B cell (primary cell): Measurements from ENCODE around the gene PPP1R13B. TPM values are rescaled to one million over a fixed set of nuclear protein-coding genes. Genes with fewer than 3 reads are reported as not detected.

Experiments
- ATAC-seq: fragments of 200-7000 bp; cut with Tn5 transposase; one replicate; pipeline ENCODE4 v1.10.0; 2021; ENCODE audit warnings: low read depth, mild to moderate bottlenecking, moderate number of reproducible peaks, moderate library complexity
- CTCF ChIA-PET: fragments of 350-600 bp; sonication (Branson Sonifier 250); formaldehyde crosslinking; loops from one replicate; lab custom pipeline; 2021; ENCODE audit warnings: antibody characterized with exemption, inconsistent platforms; lab: Charles Lee
- POLR2A ChIA-PET: fragments of 350-600 bp; sonication (Branson Sonifier 250); formaldehyde crosslinking; loops from one replicate; lab custom pipeline; 2021; ENCODE audit warnings: antibody characterized with exemption; lab: Charles Lee
- DNase-seq: peaks from one replicate; pipeline ENCODE4 v3.0.0; 2013
- H2AFZ ChIP-seq: 2 replicates; pipeline ENCODE4 v1.6.1; 2012; ENCODE audit warnings: mild to moderate bottlenecking, low read depth, low read length; ENCODE audit not compliant: insufficient read depth, poor library complexity, severe bottlenecking
- H3K27ac ChIP-seq, 2 donors: 1 replicate in 1 of 2; 2 replicates in 1 of 2; pipeline ENCODE4 v1.5.1; 2012 to 2013; ENCODE audit warnings: low read length in 2 of 2, mild to moderate bottlenecking in 2 of 2, moderate library complexity in 1 of 2
- H3K27me3 ChIP-seq, 4 experiments: fragments of 200-600 bp in 1 of 4; sonication (generic) in 1 of 4; replicated peaks in 1 of 4; 1 replicate in 2 of 4; 2 replicates in 2 of 4; pipeline versions ENCODE4 v1.6.1 to v1.7.0; 2013 to 2016; ENCODE audit warnings: low read length in 3 of 4, mild to moderate bottlenecking in 2 of 4, mixed read lengths in 1 of 4, moderate library complexity in 1 of 4; ENCODE audit not compliant: insufficient read depth in 4 of 4, control insufficient read depth in 3 of 4; ENCODE audit errors: control extremely low read depth in 1 of 4
- H3K36me3 ChIP-seq, 2 experiments: replicated peaks in 1 of 2; 1 replicate in 1 of 2; 2 replicates in 1 of 2; pipeline versions ENCODE4 v1.6.1 to v1.7.1; 2013; ENCODE audit warnings: low read length in 1 of 2; ENCODE audit not compliant: insufficient read depth in 2 of 2, control insufficient read depth in 1 of 2; ENCODE audit errors: control extremely low read depth in 1 of 2, extremely low read depth in 1 of 2
- H3K4me1 ChIP-seq, 2 donors: fragments of 200-600 bp in 1 of 2; sonication (generic) in 1 of 2; 1 replicate in 1 of 2; 2 replicates in 1 of 2; pipeline versions ENCODE4 v1.5.1 to v1.6.1; 2013 to 2017; ENCODE audit warnings: low read length in 2 of 2; ENCODE audit not compliant: control insufficient read depth in 2 of 2, insufficient read depth in 2 of 2
- H3K4me2 ChIP-seq: replicated peaks from 2 replicates; pipeline ENCODE3; 2012; ENCODE audit warnings: mild to moderate bottlenecking, low read depth, low read length; ENCODE audit not compliant: poor library complexity, severe bottlenecking
- H3K4me3 ChIP-seq, 5 experiments: fragments of 200-600 bp in 1 of 5; sonication (generic) in 1 of 5; 1 replicate in 3 of 5; 2 replicates in 2 of 5; pipeline versions ENCODE4 v1.5.1 to v1.7.0; 2011 to 2016; ENCODE audit warnings: low read length in 4 of 5, mild to moderate bottlenecking in 4 of 5, low read depth in 2 of 5, control low read depth in 1 of 5, moderate library complexity in 1 of 5; ENCODE audit not compliant: insufficient read depth in 1 of 5; ENCODE audit errors: control extremely low read depth in 1 of 5, extremely low read depth in 1 of 5
- H3K79me2 ChIP-seq: fragments of 200-600 bp; sonication (generic); one replicate; pipeline ENCODE4 v1.6.0; 2016; ENCODE audit warnings: low read length; ENCODE audit not compliant: control insufficient read depth, insufficient read depth
- H3K9ac ChIP-seq: fragments of 200-600 bp; sonication (generic); 2 replicates; pipeline ENCODE4 v1.6.1; 2017; ENCODE audit warnings: mild to moderate bottlenecking, low read length, moderate library complexity
- H3K9me3 ChIP-seq, 3 donors: one replicate each; pipeline versions ENCODE4 v1.6.1 to v1.7.1; 2013; ENCODE audit warnings: low read length in 2 of 3; ENCODE audit not compliant: control insufficient read depth in 2 of 3, insufficient read depth in 1 of 3; ENCODE audit errors: control extremely low read depth in 1 of 3
- H4K20me1 ChIP-seq: 2 replicates; pipeline ENCODE4 v1.6.0; 2012; ENCODE audit warnings: mild to moderate bottlenecking, low read length; ENCODE audit not compliant: insufficient read depth, control insufficient read depth, poor library complexity, severe bottlenecking
- H3K27ac Mint-ChIP-seq: one replicate; pipeline ENCODE4 v1.8.0; 2021; ENCODE audit warnings: mixed read lengths
- H3K27me3 Mint-ChIP-seq: one replicate; pipeline ENCODE4 v1.8.0; 2021; ENCODE audit warnings: mixed read lengths
- H3K4me1 Mint-ChIP-seq: one replicate; pipeline ENCODE4 v1.8.0; 2021; ENCODE audit warnings: mixed read lengths
- H3K4me3 Mint-ChIP-seq: one replicate; pipeline ENCODE4 v1.8.0; 2021; ENCODE audit warnings: mixed read lengths
- H3K9me3 Mint-ChIP-seq: one replicate; pipeline ENCODE4 v1.8.0; 2022; ENCODE audit warnings: mixed read lengths; ENCODE audit not compliant: insufficient read depth
- EZH2 ChIP-seq: IDR thresholded peaks from 2 replicates; pipeline ENCODE4 v1.6.1; 2012; ENCODE audit warnings: borderline replicate concordance, low read depth, mild to moderate bottlenecking, moderate library complexity, low read length; ENCODE audit not compliant: insufficient read depth, poor library complexity, severe bottlenecking
- WGBS: methylation state at CpG from one replicate; pipeline ENCODE4 v1.1.5; 2013; ENCODE audit warnings: missing lambda C conversion rate; ENCODE audit not compliant: insufficient coverage; 5-methylcytosine and 5-hydroxymethylcytosine counted together
- intact Hi-C: fragments of 100-400 bp; cut with micrococcal nuclease; formaldehyde crosslinking; loops from one replicate; pipeline ENCODE4 v1.10.0; 2022
- polyA plus RNA-seq: library from polyadenylated mRNA; depleted of rRNA; stranded (reverse); fragments of >200 nt; gene quantifications from 2 replicates; pipeline ENCODE4 v1.2.3, GENCODE V29; 2012
- total RNA-seq, 2 donors: library from RNA; stranded (reverse); fragments of 120-200 nt in 1 of 2; gene quantifications; 1 replicate in 1 of 2; 2 replicates in 1 of 2; pipeline versions ENCODE4 v1.2.3 to v1.2.4, GENCODE V29; 2013 to 2022
- TF ChIP-seq, protein P1 (sequence below): fragments of 200-600 bp; IDR thresholded peaks from one replicate; pipeline ENCODE4 v1.8.0; 2022; ENCODE audit warnings: antibody characterized with exemption, mild to moderate bottlenecking

The PPP1R13B gene
- total and polyA plus RNA-seq, 2 donors (not counting 1 experiment from before 2014, with no cell fraction given) = 10.1 to 27.7 TPM

DNA sequence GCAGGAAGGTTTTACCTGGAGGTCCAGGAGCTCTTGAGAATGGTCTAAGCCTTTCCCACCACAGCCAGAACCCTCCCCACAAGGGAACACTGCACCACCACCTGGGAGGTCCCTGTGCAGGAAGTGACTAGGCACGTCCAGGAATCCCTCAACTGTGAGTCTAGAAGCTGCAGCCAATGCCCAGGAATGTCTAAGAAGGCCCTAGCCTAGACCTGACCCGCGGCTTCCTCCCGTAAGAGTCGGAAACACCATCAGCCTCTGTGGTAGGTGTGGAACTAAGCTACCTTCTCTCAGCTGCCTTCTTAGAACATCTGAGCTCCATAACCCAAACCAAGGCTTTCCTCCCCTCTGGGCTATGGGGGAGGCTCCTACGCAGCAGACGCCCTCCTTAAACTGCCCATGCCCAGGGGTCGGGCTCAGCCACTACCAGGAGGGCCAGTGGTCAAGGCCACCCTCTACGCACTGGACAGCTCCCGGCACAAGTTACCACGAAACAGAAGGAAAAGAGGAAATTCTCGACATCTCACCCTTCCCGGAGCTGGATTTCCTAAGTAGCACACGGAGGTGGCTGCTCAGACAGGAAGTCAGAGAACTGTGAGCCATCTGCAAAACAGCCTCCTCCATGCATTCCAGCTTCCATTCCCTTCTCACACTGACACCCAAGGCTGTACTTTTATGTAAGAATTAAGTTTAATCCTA, 106.2 kb downstream of the PPP1R13B start:
- H3K27ac ChIP-seq = no peak overlapping the region
- CTCF ChIA-PET = no interaction called here
- POLR2A ChIA-PET = no interaction called here
- WGBS = 86% methylated on average over 11 of the region's 14 CpGs
- no peaks in the 10 kb centered on the region for H4K20me1 ChIP-seq
- TF ChIP-seq EZH2 = no peak
- TF ChIP-seq, protein P1, sequence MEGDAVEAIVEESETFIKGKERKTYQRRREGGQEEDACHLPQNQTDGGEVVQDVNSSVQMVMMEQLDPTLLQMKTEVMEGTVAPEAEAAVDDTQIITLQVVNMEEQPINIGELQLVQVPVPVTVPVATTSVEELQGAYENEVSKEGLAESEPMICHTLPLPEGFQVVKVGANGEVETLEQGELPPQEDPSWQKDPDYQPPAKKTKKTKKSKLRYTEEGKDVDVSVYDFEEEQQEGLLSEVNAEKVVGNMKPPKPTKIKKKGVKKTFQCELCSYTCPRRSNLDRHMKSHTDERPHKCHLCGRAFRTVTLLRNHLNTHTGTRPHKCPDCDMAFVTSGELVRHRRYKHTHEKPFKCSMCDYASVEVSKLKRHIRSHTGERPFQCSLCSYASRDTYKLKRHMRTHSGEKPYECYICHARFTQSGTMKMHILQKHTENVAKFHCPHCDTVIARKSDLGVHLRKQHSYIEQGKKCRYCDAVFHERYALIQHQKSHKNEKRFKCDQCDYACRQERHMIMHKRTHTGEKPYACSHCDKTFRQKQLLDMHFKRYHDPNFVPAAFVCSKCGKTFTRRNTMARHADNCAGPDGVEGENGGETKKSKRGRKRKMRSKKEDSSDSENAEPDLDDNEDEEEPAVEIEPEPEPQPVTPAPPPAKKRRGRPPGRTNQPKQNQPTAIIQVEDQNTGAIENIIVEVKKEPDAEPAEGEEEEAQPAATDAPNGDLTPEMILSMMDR = no peak
- H3K79me2 ChIP-seq = no peaks in the 10 kb centered on the region
- intact Hi-C loops = no loop called here
- H3K4me2 ChIP-seq = no peak overlapping the region
- Mint-ChIP-seq H3K9me3 (no peaks in the 10 kb centered on the region), H3K4me1 (no peaks in the 10 kb centered on the region), H3K27me3 (no peaks in the 10 kb centered on the region), H3K27ac (no peak overlapping the region), H3K4me3 (no peak overlapping the region)
- ATAC-seq (no peak), DNase-seq (no peak)
- no peaks in the 10 kb centered on the region for H3K4me1 ChIP-seq
- H3K36me3 ChIP-seq = peaks cover 0 to 10% of the 10 kb centered on the region in 2 experiments
- H2AFZ ChIP-seq = no peak overlapping the region
- H3K27me3 ChIP-seq = no peaks in the 10 kb centered on the region
- H3K9me3 ChIP-seq = no peaks in the 10 kb centered on the region
- no peak overlapping the region for H3K4me3 ChIP-seq
- no peak overlapping the region for H3K9ac ChIP-seq

DNA sequence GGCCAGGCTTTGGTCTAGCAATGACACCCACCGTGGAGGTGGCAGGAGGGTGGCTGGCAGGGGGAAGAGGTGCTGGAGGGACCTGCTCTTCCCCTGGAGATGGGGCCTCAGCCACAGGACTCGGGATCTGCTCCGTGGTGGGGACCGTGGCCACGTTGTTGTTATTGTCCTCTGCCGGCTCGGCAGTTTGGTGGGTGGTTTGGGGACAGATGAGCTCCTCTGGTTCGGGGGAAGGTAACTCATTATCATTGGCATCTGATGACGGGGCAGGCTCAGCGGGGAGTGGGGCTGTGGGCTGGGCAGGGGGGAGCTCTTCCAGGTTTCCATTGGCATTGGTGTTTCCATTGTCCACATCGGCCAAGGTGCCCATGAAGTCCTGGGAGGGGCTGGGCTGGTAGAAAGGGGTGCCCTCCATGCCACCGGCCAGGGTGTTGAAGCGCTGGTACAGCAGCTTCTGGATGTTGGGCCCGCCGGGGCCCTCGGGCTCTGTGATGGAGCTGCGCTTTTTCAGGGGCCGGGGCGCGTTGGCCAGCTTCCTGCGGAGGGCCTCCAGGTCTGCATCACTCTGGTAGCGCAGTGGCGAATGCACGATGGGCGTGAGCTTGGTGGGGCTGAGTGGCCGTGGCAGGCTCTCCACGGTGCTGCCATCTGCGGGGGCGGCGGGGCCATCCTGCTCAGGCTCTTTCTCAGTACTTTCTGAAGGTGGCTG, 107.4 kb downstream of the PPP1R13B start:
- Histone ChIP-seq H3K9me3 (no peaks in the 10 kb centered on the region), H3K4me3 (no peak overlapping the region), H3K4me2 (no peak overlapping the region), H3K9ac (no peak overlapping the region), H2AFZ (no peak overlapping the region), H3K27ac (no peak overlapping the region), H3K27me3 (no peaks in the 10 kb centered on the region), H3K36me3 (peaks cover 0 to 10% of the 10 kb centered on the region in 2 experiments), H3K79me2 (no peaks in the 10 kb centered on the region), H4K20me1 (no peaks in the 10 kb centered on the region), H3K4me1 (no peaks in the 10 kb centered on the region)
- Mint-ChIP-seq H3K27ac (no peak overlapping the region), H3K9me3 (no peaks in the 10 kb centered on the region), H3K4me1 (no peaks in the 10 kb centered on the region), H3K27me3 (no peaks in the 10 kb centered on the region), H3K4me3 (no peak overlapping the region)
- DNase-seq = no peak
- no peak for TF ChIP-seq EZH2
- TF ChIP-seq, protein P1 = no peak
- intact Hi-C loops = no loop called here
- no peak for ATAC-seq
- 97% methylated on average over 30 of the region's 30 CpGs for WGBS
- CTCF ChIA-PET = no interaction called here
- POLR2A ChIA-PET = no interaction called here
